SK-N-SH (cell line): Measurements from ENCODE around the gene PLXNA4. TPM values are rescaled to one million over a fixed set of nuclear protein-coding genes. Genes with fewer than 3 reads are reported as not detected.

Source experiments
- CTCF ChIA-PET: fragments of 300-600, 350-600 bp; formaldehyde crosslinking; extraction: SDS; loops from one replicate; lab custom pipeline; 2021; lab: Yijun Ruan, JAX
- POLR2A ChIA-PET: fragments of 350-600 bp; sonication (Branson Sonifier 250); formaldehyde crosslinking; extraction: SDS; loops from one replicate; lab custom pipeline; 2020; ENCODE audit warnings: antibody characterized with exemption, inconsistent platforms; lab: Yijun Ruan, JAX
- DNase-seq: peaks from one replicate; pipeline ENCODE4 v3.0.0; 2012
- H2AFZ ChIP-seq: fragments of 200-600 bp; sonication (generic); 2 replicates; pipeline ENCODE4 v1.8.1; 2016; ENCODE audit warnings: antibody characterized with exemption, mild to moderate bottlenecking, low read depth
- H3F3A ChIP-seq: fragments of 200-600 bp; sonication (generic); replicated peaks from 2 replicates; pipeline ENCODE3; 2016; ENCODE audit warnings: antibody characterized with exemption, mild to moderate bottlenecking; ENCODE audit not compliant: insufficient read depth
- H3K27ac ChIP-seq, 2 experiments: fragments of 200-500 bp in 1 of 2; fragments of 200-600 bp in 1 of 2; sonication (Bioruptor generic) in 1 of 2; sonication (generic), shearing (Covaris generic) in 1 of 2; 2 replicates each; pipeline versions ENCODE4 v1.5.1 to v1.6.1; 2014 to 2016; ENCODE audit warnings: low read depth in 2 of 2, inconsistent platforms in 1 of 2, low read length in 1 of 2, mild to moderate bottlenecking in 1 of 2, mixed read lengths in 1 of 2
- H3K27me3 ChIP-seq: fragments of 200-600 bp; sonication (generic), shearing (Covaris generic); 2 replicates; pipeline ENCODE4 v1.6.1; 2016; ENCODE audit warnings: mixed run types; ENCODE audit not compliant: insufficient read depth
- H3K36me3 ChIP-seq, 2 experiments: fragments of 200-500 bp in 1 of 2; fragments of 200-600 bp in 1 of 2; sonication (Bioruptor generic) in 1 of 2; sonication (generic) in 1 of 2; replicated peaks in 1 of 2; 2 replicates each; pipeline versions ENCODE3 to v1.5.1; 2014 to 2016; ENCODE audit warnings: low read length in 1 of 2, mild to moderate bottlenecking in 1 of 2; ENCODE audit not compliant: insufficient read depth in 2 of 2, control insufficient read depth in 1 of 2
- H3K4me1 ChIP-seq, 2 experiments: fragments of 200-500 bp in 1 of 2; fragments of 200-600 bp in 1 of 2; sonication (Bioruptor generic) in 1 of 2; sonication (generic), shearing (Covaris generic) in 1 of 2; 2 replicates each; pipeline versions ENCODE4 v1.5.1 to v1.6.1; 2014 to 2016; ENCODE audit warnings: low read depth in 1 of 2, low read length in 1 of 2, mixed run types in 1 of 2; ENCODE audit not compliant: insufficient read depth in 2 of 2, control insufficient read depth in 1 of 2
- H3K4me2 ChIP-seq: fragments of 200-600 bp; sonication (generic), shearing (Covaris generic); 2 replicates; pipeline ENCODE4 v1.6.1; 2017; ENCODE audit warnings: mixed run types
- H3K4me3 ChIP-seq, 2 experiments: fragments of 200-500 bp in 1 of 2; fragments of 200-600 bp in 1 of 2; sonication (Bioruptor generic) in 1 of 2; sonication (generic), shearing (Covaris generic) in 1 of 2; 2 replicates each; pipeline versions ENCODE4 v1.5.1 to v1.8.1; 2014 to 2016; ENCODE audit warnings: low read depth in 2 of 2, inconsistent platforms in 1 of 2, low read length in 1 of 2, mild to moderate bottlenecking in 1 of 2, mixed read lengths in 1 of 2, moderate library complexity in 1 of 2
- H3K79me2 ChIP-seq: fragments of 200-600 bp; sonication (generic); 2 replicates; pipeline ENCODE4 v1.8.1; 2017; ENCODE audit warnings: mild to moderate bottlenecking; ENCODE audit not compliant: insufficient read depth
- H3K9ac ChIP-seq: fragments of 200-600 bp; sonication (generic); 2 replicates; pipeline ENCODE4 v1.6.1; 2017; ENCODE audit warnings: mixed run types
- H3K9me2 ChIP-seq: fragments of 200-600 bp; sonication (generic); 2 replicates; pipeline ENCODE4 v1.6.1; 2017; ENCODE audit warnings: mixed run types
- H3K9me3 ChIP-seq: fragments of 200-600 bp; sonication (generic); 2 replicates; pipeline ENCODE4 v1.6.1; 2017; ENCODE audit warnings: mixed run types, mild to moderate bottlenecking, moderate library complexity
- H4K20me1 ChIP-seq: fragments of 200-600 bp; sonication (generic); 2 replicates; pipeline ENCODE4 v1.6.1; 2017; ENCODE audit warnings: mild to moderate bottlenecking, mixed run types; ENCODE audit not compliant: insufficient read depth
- ELF1 ChIP-seq: IDR thresholded peaks from 2 replicates; pipeline ENCODE4 v1.4.0; 2012
- EP300 ChIP-seq, 2 experiments: IDR thresholded peaks; 2 replicates each; pipeline versions ENCODE4 v1.4.0 to v1.6.1; 2012; ENCODE audit warnings: borderline replicate concordance in 1 of 2, low read depth in 1 of 2, low read length in 1 of 2
- FOXM1 ChIP-seq: IDR thresholded peaks from 2 replicates; pipeline ENCODE4 v1.4.0; 2012; ENCODE audit warnings: low read depth, mild to moderate bottlenecking
- JUND ChIP-seq: IDR thresholded peaks from 2 replicates; pipeline ENCODE4 v1.4.0; 2012
- MEF2A ChIP-seq: IDR thresholded peaks from 2 replicates; pipeline ENCODE4 v1.4.0; 2012; ENCODE audit warnings: low read depth, borderline replicate concordance
- NFIC ChIP-seq: IDR thresholded peaks from 2 replicates; pipeline ENCODE4 v1.4.0; 2012; ENCODE audit warnings: borderline replicate concordance
- SIN3A ChIP-seq: IDR thresholded peaks from 2 replicates; pipeline ENCODE4 v1.6.1; 2012; ENCODE audit warnings: low read depth, mild to moderate bottlenecking, low read length, moderate library complexity, borderline replicate concordance
- TAF1 ChIP-seq: IDR thresholded peaks from 2 replicates; pipeline ENCODE4 v1.6.1; 2012; ENCODE audit warnings: low read depth, mild to moderate bottlenecking, low read length, moderate library complexity, borderline replicate concordance
- TCF12 ChIP-seq: IDR thresholded peaks from 2 replicates; pipeline ENCODE4 v1.4.0; 2012
- USF1 ChIP-seq: IDR thresholded peaks from 2 replicates; pipeline ENCODE4 v1.4.0; 2012; ENCODE audit warnings: low read depth, borderline replicate concordance
- WGBS: methylation state at CpG from one replicate; pipeline ENCODE4 v1.1.6; 2017; ENCODE audit warnings: low lambda C conversion rate; 5-methylcytosine and 5-hydroxymethylcytosine counted together
- polyA plus RNA-seq, 3 experiments: library from polyadenylated mRNA; depleted of rRNA; stranded (reverse); fragments of >200 nt; gene quantifications; 2 replicates each; pipeline ENCODE4 v1.2.3, GENCODE V29; 2012
- TF ChIP-seq, protein P1 (sequence below): fragments of 200-600 bp; sonication (generic); IDR thresholded peaks from 2 replicates; pipeline ENCODE4 v1.6.1; 2017; ENCODE audit warnings: antibody characterized with exemption, mild to moderate bottlenecking, moderate library complexity
- TF ChIP-seq, protein P2 (sequence below): IDR thresholded peaks from 2 replicates; pipeline ENCODE4 v1.4.0; 2012; ENCODE audit warnings: low read depth, borderline replicate concordance

The PLXNA4 gene
- polyA plus RNA-seq, 1 of the 3 experiments (the other 2 are of a cell fraction) = 2.4 TPM

DNA sequence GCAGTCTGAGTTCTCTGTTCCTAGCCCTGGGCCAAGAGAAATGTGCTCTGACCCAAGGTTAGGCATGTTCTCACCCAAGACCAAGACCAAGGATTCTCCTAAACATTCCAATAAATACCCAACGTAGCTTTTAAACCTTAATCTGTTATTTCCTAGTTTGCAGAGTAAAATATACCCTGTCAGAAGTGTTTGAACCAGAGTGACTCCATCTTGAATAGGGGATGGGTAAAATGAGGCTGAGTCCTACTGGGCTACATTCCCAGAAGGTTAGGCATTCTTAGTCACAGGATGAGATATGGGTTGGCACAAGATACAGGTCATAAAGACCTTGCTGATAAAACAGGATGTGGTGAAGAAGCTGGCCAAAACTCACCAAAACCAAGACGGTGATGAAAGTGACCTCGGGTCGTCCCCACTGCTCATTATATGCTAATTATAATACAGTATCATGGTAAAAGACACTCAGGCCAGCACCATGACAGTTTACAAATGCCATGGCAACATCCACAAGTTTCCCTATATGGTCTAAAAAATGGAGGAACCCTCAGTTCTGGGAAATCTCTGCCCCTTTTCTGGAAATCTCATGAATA, 27.7 kb downstream of the PLXNA4 start (continued):
- TF ChIP-seq SIN3A (no peak), FOXM1 (no peak), ELF1 (no peak), NFIC (peak; percentile 87)
- TF ChIP-seq, protein P1, sequence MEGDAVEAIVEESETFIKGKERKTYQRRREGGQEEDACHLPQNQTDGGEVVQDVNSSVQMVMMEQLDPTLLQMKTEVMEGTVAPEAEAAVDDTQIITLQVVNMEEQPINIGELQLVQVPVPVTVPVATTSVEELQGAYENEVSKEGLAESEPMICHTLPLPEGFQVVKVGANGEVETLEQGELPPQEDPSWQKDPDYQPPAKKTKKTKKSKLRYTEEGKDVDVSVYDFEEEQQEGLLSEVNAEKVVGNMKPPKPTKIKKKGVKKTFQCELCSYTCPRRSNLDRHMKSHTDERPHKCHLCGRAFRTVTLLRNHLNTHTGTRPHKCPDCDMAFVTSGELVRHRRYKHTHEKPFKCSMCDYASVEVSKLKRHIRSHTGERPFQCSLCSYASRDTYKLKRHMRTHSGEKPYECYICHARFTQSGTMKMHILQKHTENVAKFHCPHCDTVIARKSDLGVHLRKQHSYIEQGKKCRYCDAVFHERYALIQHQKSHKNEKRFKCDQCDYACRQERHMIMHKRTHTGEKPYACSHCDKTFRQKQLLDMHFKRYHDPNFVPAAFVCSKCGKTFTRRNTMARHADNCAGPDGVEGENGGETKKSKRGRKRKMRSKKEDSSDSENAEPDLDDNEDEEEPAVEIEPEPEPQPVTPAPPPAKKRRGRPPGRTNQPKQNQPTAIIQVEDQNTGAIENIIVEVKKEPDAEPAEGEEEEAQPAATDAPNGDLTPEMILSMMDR = no peak

DNA sequence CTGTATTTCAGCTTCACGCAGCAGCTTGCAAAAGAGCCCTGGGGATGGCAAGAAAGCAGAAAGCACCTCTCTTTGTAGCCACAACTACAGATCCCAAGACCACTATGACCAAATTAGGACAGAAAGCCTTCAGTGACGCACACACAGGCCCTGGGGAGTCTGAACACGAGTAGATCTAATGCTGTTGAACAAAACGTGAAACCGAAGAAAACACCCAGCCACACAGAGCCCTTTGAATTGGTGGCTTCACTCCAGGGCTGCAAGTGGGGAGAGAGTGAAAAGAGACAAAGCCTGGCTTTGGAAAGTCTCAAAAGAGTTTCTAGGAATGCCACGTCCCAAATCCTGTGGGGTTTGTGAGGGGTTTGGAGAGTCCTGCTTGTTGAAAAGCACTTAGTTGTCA, 28.4 kb downstream of the PLXNA4 start:
- H3K9me2 ChIP-seq = no peaks in the 10 kb centered on the region
- no peak overlapping the region for H2AFZ ChIP-seq
- no peak overlapping the region for H3K4me2 ChIP-seq
- no peak for TF ChIP-seq JUND
- no peak for TF ChIP-seq TCF12
- no peak for TF ChIP-seq TAF1
- no peak for TF ChIP-seq MEF2A
- no peak for TF ChIP-seq NFIC
- TF ChIP-seq, protein P2, sequence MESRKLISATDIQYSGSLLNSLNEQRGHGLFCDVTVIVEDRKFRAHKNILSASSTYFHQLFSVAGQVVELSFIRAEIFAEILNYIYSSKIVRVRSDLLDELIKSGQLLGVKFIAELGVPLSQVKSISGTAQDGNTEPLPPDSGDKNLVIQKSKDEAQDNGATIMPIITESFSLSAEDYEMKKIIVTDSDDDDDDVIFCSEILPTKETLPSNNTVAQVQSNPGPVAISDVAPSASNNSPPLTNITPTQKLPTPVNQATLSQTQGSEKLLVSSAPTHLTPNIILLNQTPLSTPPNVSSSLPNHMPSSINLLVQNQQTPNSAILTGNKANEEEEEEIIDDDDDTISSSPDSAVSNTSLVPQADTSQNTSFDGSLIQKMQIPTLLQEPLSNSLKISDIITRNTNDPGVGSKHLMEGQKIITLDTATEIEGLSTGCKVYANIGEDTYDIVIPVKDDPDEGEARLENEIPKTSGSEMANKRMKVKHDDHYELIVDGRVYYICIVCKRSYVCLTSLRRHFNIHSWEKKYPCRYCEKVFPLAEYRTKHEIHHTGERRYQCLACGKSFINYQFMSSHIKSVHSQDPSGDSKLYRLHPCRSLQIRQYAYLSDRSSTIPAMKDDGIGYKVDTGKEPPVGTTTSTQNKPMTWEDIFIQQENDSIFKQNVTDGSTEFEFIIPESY = no peak
- no peak for TF ChIP-seq USF1
- TF ChIP-seq EP300 (IDR thresholded peaks at IDR 0.05; ENCODE audit: borderline replicate concordance in 1 of 2, low read depth in 1 of 2, low read length in 1 of 2) = no peak
- TF ChIP-seq, protein P1 = no peak
- TF ChIP-seq SIN3A = no peak
- H3K9ac ChIP-seq = no peak overlapping the region
- ChIA-PET CTCF (interaction anchor here (1.3 to 2.5 kb wide), 2 partner anchors 10 to 229 kb away, joined by 3 to 10 read pairs; no protein-coding TSS in a partner anchor), POLR2A (no interaction called here)
- 68% methylated on average over 6 of the region's 6 CpGs for WGBS
- peaks cover 0 to under 1% of the 10 kb centered on the region in 2 experiments for H3K36me3 ChIP-seq
- no peak overlapping the region for H3K27ac ChIP-seq
- DNase-seq = no peak
- no peaks in the 10 kb centered on the region for H4K20me1 ChIP-seq
- no peaks in the 10 kb centered on the region for H3K27me3 ChIP-seq
- no peaks in the 10 kb centered on the region for H3K79me2 ChIP-seq
- no peaks in the 10 kb centered on the region for H3K9me3 ChIP-seq
- peaks cover 0 to 16% of the 10 kb centered on the region in 2 experiments; a peak in 2 of 4 replicates for H3K4me1 ChIP-seq
- no peak overlapping the region for H3K4me3 ChIP-seq
- H3F3A ChIP-seq = no peaks in the 10 kb centered on the region
